HepG2 (cell line): Measurements from ENCODE around the gene ADM5. TPM values are rescaled to one million over a fixed set of nuclear protein-coding genes. Genes with fewer than 3 reads are reported as not detected.

Experiments used
- ESRRA ChIP-seq: sonication (generic); formaldehyde crosslinking; IDR thresholded peaks from 2 replicates; pipeline ENCODE4 v1.5.1; 2020; ENCODE audit warnings: mild to moderate bottlenecking, low read depth, missing genetic modification reagents
- HDAC2 ChIP-seq: sonication (generic); formaldehyde crosslinking; IDR thresholded peaks from 2 replicates; pipeline ENCODE4 v1.4.0; 2020; ENCODE audit warnings: missing genetic modification reagents
- KMT2A ChIP-seq: sonication (generic); formaldehyde crosslinking; IDR thresholded peaks from 2 replicates; pipeline ENCODE4 v1.4.0; 2020; ENCODE audit warnings: missing genetic modification reagents
- NAIF1 ChIP-seq: sonication (generic); formaldehyde crosslinking; IDR thresholded peaks from 2 replicates; pipeline ENCODE4 v1.5.0; 2020; ENCODE audit warnings: mild to moderate bottlenecking, missing genetic modification reagents, borderline replicate concordance
- POLR2AphosphoS2 ChIP-seq: IDR thresholded peaks from 2 replicates; pipeline ENCODE4 v1.6.1; 2011; ENCODE audit warnings: low read depth, low read length, improper control_type of control experiment
- PTBP1 ChIP-seq: fragments of 200-400 bp; formaldehyde crosslinking; IDR thresholded peaks from 2 replicates; pipeline ENCODE4 v1.6.1; 2018; ENCODE audit warnings: low read length, low read depth; ENCODE audit not compliant: poor library complexity, severe bottlenecking
- RFX1 ChIP-seq: fragments of 450-650 bp; IDR thresholded peaks from 2 replicates; pipeline ENCODE4 v1.6.1; 2017
- RXRB ChIP-seq: IDR thresholded peaks from 2 replicates; pipeline ENCODE4 v1.6.1; 2016; ENCODE audit warnings: borderline replicate concordance, missing genetic modification reagents, missing compliant biosample characterization
- SIN3A ChIP-seq: IDR thresholded peaks from 2 replicates; pipeline ENCODE4 v1.6.1; 2011; ENCODE audit warnings: low read depth, mild to moderate bottlenecking, control low read depth, low read length, borderline replicate concordance
- ZNF205 ChIP-seq: IDR thresholded peaks from 2 replicates; pipeline ENCODE4 v1.6.1; 2018; ENCODE audit warnings: missing biosample characterization, missing genetic modification reagents
- ZNF430 ChIP-seq: sonication (generic); formaldehyde crosslinking; IDR thresholded peaks from 2 replicates; pipeline ENCODE4 v1.9.0; 2021; ENCODE audit warnings: mild to moderate bottlenecking, missing genetic modification reagents
- ZNF451 ChIP-seq: sonication (generic); formaldehyde crosslinking; IDR thresholded peaks from 2 replicates; pipeline ENCODE4 v1.5.0; 2020; ENCODE audit warnings: mild to moderate bottlenecking, missing genetic modification reagents
- ZNF501 ChIP-seq: sonication (generic); formaldehyde crosslinking; IDR thresholded peaks from 2 replicates; pipeline ENCODE4 v1.5.1; 2020; ENCODE audit warnings: mild to moderate bottlenecking, moderate library complexity, missing genetic modification reagents
- ZNF713 ChIP-seq: sonication (generic); formaldehyde crosslinking; IDR thresholded peaks from 2 replicates; pipeline ENCODE4 v1.4.0; 2020; ENCODE audit warnings: mild to moderate bottlenecking, missing genetic modification reagents
- polyA plus RNA-seq, 8 experiments: library from polyadenylated mRNA; depleted of rRNA in 3 of 8; stranded (reverse) in 7 of 8; unstranded in 1 of 8; fragments of >200 nt; fragmentation: Illumina TruSeq in 4 of 8; extraction: Trizol in 4 of 8; gene quantifications; 2 replicates each; pipeline versions ENCODE4 v1.2.1 to v1.2.3, GENCODE V29; 2011 to 2016; ENCODE audit warnings: low read depth in 4 of 8, missing spikeins in 1 of 8, mixed read lengths in 1 of 8; ENCODE audit not compliant: insufficient read depth in 1 of 8
- total RNA-seq, 5 experiments: library from RNA; depleted of rRNA; stranded (reverse); fragments of >200 nt; fragmentation: Illumina TruSeq; extraction: Trizol; gene quantifications; 2 replicates each; pipeline ENCODE4 v1.2.3, GENCODE V29; 2016; ENCODE audit warnings: low read depth in 1 of 5
- TF ChIP-seq, protein P1 (sequence below): sonication (generic); formaldehyde crosslinking; IDR thresholded peaks from 2 replicates; pipeline ENCODE4 v1.5.0; 2020; ENCODE audit warnings: mild to moderate bottlenecking, missing genetic modification reagents, borderline replicate concordance
- TF ChIP-seq, protein P2 (sequence below): sonication (generic); formaldehyde crosslinking; IDR thresholded peaks from 2 replicates; pipeline ENCODE4 v1.5.1; 2020; ENCODE audit warnings: missing genetic modification reagents, mild to moderate bottlenecking, borderline replicate concordance
- TF ChIP-seq, protein P3 (sequence below): conservative IDR thresholded peaks from 2 replicates; pipeline ENCODE4 v1.6.1; 2018; ENCODE audit warnings: missing genetic modification reagents
- TF ChIP-seq, protein P4 (sequence below), 2 experiments: sonication (generic) in 1 of 2; formaldehyde crosslinking in 1 of 2; IDR thresholded peaks; 2 replicates each; pipeline versions ENCODE4 v1.4.0 to v1.6.1; 2018 to 2020; ENCODE audit warnings: missing genetic modification reagents in 2 of 2, borderline replicate concordance in 1 of 2, low read depth in 1 of 2, mild to moderate bottlenecking in 1 of 2, missing biosample characterization in 1 of 2

ADM5 gene
- total and polyA plus RNA-seq, 2 of the 13 experiments (the other 11 are each of a cell fraction or from before 2014, with no cell fraction given): 2.7 to 4.1 TPM

GRCh38 chr19:49640113-49640898, 49.1 kb upstream of the ADM5 start, which contains the start of gene RRAS (continued):
- TF ChIP-seq, protein P1, sequence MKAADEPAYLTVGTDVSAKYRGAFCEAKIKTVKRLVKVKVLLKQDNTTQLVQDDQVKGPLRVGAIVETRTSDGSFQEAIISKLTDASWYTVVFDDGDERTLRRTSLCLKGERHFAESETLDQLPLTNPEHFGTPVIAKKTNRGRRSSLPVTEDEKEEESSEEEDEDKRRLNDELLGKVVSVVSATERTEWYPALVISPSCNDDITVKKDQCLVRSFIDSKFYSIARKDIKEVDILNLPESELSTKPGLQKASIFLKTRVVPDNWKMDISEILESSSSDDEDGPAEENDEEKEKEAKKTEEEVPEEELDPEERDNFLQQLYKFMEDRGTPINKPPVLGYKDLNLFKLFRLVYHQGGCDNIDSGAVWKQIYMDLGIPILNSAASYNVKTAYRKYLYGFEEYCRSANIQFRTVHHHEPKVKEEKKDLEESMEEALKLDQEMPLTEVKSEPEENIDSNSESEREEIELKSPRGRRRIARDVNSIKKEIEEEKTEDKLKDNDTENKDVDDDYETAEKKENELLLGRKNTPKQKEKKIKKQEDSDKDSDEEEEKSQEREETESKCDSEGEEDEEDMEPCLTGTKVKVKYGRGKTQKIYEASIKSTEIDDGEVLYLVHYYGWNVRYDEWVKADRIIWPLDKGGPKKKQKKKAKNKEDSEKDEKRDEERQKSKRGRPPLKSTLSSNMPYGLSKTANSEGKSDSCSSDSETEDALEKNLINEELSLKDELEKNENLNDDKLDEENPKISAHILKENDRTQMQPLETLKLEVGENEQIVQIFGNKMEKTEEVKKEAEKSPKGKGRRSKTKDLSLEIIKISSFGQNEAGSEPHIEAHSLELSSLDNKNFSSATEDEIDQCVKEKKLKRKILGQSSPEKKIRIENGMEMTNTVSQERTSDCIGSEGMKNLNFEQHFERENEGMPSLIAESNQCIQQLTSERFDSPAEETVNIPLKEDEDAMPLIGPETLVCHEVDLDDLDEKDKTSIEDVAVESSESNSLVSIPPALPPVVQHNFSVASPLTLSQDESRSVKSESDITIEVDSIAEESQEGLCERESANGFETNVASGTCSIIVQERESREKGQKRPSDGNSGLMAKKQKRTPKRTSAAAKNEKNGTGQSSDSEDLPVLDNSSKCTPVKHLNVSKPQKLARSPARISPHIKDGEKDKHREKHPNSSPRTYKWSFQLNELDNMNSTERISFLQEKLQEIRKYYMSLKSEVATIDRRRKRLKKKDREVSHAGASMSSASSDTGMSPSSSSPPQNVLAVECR (CRISPR knock-in tag): peak; percentile 72; the same call in 1 of the 2 replicates
- no peak for TF ChIP-seq RFX1
- TF ChIP-seq, protein P2, sequence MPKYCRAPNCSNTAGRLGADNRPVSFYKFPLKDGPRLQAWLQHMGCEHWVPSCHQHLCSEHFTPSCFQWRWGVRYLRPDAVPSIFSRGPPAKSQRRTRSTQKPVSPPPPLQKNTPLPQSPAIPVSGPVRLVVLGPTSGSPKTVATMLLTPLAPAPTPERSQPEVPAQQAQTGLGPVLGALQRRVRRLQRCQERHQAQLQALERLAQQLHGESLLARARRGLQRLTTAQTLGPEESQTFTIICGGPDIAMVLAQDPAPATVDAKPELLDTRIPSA: no peak
- peak; percentile 65; the same call in 1 of the 2 replicates for TF ChIP-seq SIN3A
- peak; percentile 78; the same call in 1 of the 2 replicates for TF ChIP-seq ZNF501 (CRISPR knock-in tag)
- no peak for TF ChIP-seq ZNF713 (CRISPR knock-in tag)
- 0 out of 2 replicates have a peak, but pooled peaks have one; percentile 41 for TF ChIP-seq ZNF430
- peak; percentile 76 for TF ChIP-seq POLR2AphosphoS2
- no peak for TF ChIP-seq ESRRA (CRISPR knock-in tag)
- no peak for TF ChIP-seq KMT2A
- TF ChIP-seq ZNF205 (CRISPR knock-in tag): peak; percentile 58; the same call in 1 of the 2 replicates
- TF ChIP-seq, protein P3, sequence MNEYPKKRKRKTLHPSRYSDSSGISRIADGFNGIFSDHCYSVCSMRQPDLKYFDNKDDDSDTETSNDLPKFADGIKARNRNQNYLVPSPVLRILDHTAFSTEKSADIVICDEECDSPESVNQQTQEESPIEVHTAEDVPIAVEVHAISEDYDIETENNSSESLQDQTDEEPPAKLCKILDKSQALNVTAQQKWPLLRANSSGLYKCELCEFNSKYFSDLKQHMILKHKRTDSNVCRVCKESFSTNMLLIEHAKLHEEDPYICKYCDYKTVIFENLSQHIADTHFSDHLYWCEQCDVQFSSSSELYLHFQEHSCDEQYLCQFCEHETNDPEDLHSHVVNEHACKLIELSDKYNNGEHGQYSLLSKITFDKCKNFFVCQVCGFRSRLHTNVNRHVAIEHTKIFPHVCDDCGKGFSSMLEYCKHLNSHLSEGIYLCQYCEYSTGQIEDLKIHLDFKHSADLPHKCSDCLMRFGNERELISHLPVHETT (CRISPR knock-in tag): peak; percentile 91
- no peak for TF ChIP-seq ZNF451 (CRISPR knock-in tag)
- TF ChIP-seq PTBP1: no peak
- TF ChIP-seq, protein P4, sequence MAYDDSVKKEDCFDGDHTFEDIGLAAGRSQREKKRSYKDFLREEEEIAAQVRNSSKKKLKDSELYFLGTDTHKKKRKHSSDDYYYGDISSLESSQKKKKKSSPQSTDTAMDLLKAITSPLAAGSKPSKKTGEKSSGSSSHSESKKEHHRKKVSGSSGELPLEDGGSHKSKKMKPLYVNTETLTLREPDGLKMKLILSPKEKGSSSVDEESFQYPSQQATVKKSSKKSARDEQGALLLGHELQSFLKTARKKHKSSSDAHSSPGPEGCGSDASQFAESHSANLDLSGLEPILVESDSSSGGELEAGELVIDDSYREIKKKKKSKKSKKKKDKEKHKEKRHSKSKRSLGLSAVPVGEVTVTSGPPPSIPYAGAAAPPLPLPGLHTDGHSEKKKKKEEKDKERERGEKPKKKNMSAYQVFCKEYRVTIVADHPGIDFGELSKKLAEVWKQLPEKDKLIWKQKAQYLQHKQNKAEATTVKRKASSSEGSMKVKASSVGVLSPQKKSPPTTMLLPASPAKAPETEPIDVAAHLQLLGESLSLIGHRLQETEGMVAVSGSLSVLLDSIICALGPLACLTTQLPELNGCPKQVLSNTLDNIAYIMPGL (CRISPR knock-in tag; IDR thresholded peaks at IDR 0.05; ENCODE audit: borderline replicate concordance in 1 of 2, low read depth in 1 of 2): peak in 1 of 2 experiments; percentile 72; a peak in 2 of 4 replicates
- TF ChIP-seq NAIF1 (CRISPR knock-in tag): peak; percentile 38; the same call in 1 of the 2 replicates
- TF ChIP-seq HDAC2 (CRISPR knock-in tag): peak; percentile 71; the same call in 1 of the 2 replicates
- peak; percentile 78 for TF ChIP-seq RXRB (CRISPR knock-in tag)
